Neural cell (in vitro differentiated cells): Measurements from ENCODE around the gene COBLL1.

Experiments used
- CTCF ChIP-seq: fragments of 450-650 bp; IDR thresholded peaks from 2 replicates; pipeline ENCODE4 v1.5.1; 2014; ENCODE audit warnings: antibody characterized with exemption, mild to moderate bottlenecking, moderate library complexity; ENCODE audit not compliant: poor library complexity, severe bottlenecking
- EP300 ChIP-seq: fragments of 450-650 bp; conservative IDR thresholded peaks from 2 replicates; pipeline ENCODE4 v1.6.1; 2014; ENCODE audit warnings: antibody characterized with exemption, mild to moderate bottlenecking, moderate library complexity; ENCODE audit not compliant: poor library complexity, severe bottlenecking
- EZH2 ChIP-seq: fragments of 200-600, 300-800 bp; shearing (Covaris generic), sonication (generic); IDR thresholded peaks from 2 replicates; pipeline ENCODE4 v1.6.1; 2014; ENCODE audit warnings: antibody characterized with exemption, low read length, borderline replicate concordance, mild to moderate bottlenecking; ENCODE audit not compliant: insufficient read depth, poor library complexity, severe bottlenecking
- MXI1 ChIP-seq: fragments of 450-650 bp; conservative IDR thresholded peaks from 2 replicates; pipeline ENCODE4 v1.6.1; 2014; ENCODE audit warnings: antibody characterized with exemption, mild to moderate bottlenecking; ENCODE audit not compliant: poor library complexity, severe bottlenecking
- POLR2AphosphoS5 ChIP-seq: IDR thresholded peaks from 2 replicates; pipeline ENCODE4 v1.6.1; 2012
- RAD21 ChIP-seq: fragments of 450-650 bp; conservative IDR thresholded peaks from 2 replicates; pipeline ENCODE4 v1.6.1; 2014; ENCODE audit warnings: antibody characterized with exemption, mild to moderate bottlenecking, moderate library complexity
- REST ChIP-seq: IDR thresholded peaks from 2 replicates; pipeline ENCODE4 v1.6.1; 2012; ENCODE audit warnings: borderline replicate concordance
- SMC3 ChIP-seq: fragments of 450-650 bp; conservative IDR thresholded peaks from 2 replicates; pipeline ENCODE4 v1.6.1; 2014; ENCODE audit warnings: antibody characterized with exemption, mild to moderate bottlenecking, moderate library complexity; ENCODE audit not compliant: poor library complexity

- TF ChIP-seq CTCF, result no peak
- no peak for TF ChIP-seq RAD21
- TF ChIP-seq POLR2AphosphoS5, result no peak
- no peak for TF ChIP-seq SMC3
- TF ChIP-seq EZH2, result no peak
- TF ChIP-seq REST, result no peak
- TF ChIP-seq EP300, result no peak
- TF ChIP-seq MXI1, result no peak
Measured at GRCh38 chr2:164823126-164823525, 18.5 kb downstream of the COBLL1 start.
